ENCODE measurements around the gene FNIP1. TPM values are rescaled to one million over a fixed set of nuclear protein-coding genes. Genes with fewer than 3 reads are reported as not detected.

The FNIP1 gene
- total and polyA plus RNA-seq, 2 of the 13 experiments (the other 11 are each of a cell fraction or from before 2014, with no cell fraction given) = 10.9 to 29.3 TPM

DNA sequence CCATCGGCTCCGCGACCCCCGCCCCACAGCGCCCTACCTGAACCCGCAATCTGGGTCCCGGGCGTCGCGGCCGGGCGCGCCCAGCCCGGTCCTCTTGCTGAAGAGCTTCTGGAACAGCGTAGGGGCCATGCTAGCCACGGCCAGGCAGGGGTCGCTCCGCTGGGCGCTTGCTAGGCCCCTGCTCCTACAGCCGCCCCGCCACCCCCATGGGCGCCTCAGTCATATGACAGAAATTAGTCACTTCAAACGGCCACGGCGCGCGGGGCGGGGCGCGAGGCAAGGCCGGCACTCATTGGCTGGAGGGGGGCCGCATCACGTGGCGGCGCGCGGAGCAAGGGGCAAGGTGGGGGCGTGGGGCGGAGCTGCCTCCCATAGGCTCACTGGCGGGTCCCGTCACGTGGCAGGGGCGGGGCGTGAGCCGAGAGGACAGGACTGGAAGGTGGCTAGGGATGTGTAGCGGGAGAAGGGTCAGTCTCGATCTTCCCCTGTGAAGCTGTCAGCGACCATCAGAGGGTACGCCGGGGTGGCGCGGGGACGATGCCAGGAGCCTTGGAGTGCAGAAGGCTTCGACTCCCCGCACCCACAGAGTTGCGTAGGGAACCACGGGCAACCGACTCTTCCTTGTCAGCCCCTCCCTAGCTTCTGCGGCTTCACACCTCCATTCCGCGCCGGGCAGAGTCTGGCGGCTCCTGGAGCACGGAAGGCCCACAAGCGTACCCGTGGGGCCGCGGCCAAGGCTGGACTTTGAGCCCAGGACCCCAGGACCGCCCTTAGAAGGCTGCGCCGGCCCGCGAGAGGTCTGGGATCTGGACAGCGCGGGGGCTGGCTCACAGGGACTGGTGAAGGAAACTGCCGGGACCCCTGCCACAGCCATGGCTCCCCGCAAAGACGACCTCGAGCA is at the start of gene FNIP1 (continued):
- TF ChIP-seq, protein P1, sequence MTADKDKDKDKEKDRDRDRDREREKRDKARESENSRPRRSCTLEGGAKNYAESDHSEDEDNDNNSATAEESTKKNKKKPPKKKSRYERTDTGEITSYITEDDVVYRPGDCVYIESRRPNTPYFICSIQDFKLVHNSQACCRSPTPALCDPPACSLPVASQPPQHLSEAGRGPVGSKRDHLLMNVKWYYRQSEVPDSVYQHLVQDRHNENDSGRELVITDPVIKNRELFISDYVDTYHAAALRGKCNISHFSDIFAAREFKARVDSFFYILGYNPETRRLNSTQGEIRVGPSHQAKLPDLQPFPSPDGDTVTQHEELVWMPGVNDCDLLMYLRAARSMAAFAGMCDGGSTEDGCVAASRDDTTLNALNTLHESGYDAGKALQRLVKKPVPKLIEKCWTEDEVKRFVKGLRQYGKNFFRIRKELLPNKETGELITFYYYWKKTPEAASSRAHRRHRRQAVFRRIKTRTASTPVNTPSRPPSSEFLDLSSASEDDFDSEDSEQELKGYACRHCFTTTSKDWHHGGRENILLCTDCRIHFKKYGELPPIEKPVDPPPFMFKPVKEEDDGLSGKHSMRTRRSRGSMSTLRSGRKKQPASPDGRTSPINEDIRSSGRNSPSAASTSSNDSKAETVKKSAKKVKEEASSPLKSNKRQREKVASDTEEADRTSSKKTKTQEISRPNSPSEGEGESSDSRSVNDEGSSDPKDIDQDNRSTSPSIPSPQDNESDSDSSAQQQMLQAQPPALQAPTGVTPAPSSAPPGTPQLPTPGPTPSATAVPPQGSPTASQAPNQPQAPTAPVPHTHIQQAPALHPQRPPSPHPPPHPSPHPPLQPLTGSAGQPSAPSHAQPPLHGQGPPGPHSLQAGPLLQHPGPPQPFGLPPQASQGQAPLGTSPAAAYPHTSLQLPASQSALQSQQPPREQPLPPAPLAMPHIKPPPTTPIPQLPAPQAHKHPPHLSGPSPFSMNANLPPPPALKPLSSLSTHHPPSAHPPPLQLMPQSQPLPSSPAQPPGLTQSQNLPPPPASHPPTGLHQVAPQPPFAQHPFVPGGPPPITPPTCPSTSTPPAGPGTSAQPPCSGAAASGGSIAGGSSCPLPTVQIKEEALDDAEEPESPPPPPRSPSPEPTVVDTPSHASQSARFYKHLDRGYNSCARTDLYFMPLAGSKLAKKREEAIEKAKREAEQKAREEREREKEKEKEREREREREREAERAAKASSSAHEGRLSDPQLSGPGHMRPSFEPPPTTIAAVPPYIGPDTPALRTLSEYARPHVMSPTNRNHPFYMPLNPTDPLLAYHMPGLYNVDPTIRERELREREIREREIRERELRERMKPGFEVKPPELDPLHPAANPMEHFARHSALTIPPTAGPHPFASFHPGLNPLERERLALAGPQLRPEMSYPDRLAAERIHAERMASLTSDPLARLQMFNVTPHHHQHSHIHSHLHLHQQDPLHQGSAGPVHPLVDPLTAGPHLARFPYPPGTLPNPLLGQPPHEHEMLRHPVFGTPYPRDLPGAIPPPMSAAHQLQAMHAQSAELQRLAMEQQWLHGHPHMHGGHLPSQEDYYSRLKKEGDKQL (CRISPR knock-in tag; IDR thresholded peaks at IDR 0.05; ENCODE audit: low read depth) = 0 out of 2 replicates have a peak, but pooled peaks have one; percentile 38
- TF ChIP-seq ZBTB38 (CRISPR knock-in tag; IDR thresholded peaks at IDR 0.05) (peak; percentile 90), ZNF431 (CRISPR knock-in tag; IDR thresholded peaks at IDR 0.05; ENCODE audit: borderline replicate concordance, low read depth) (peak; percentile 85; the same call in 1 of the 2 replicates), ZNF776 (CRISPR knock-in tag; IDR thresholded peaks at IDR 0.05) (peak; percentile 93), FOXM1 (CRISPR knock-in tag; IDR thresholded peaks at IDR 0.05) (no peak), ZNF768 (CRISPR knock-in tag; IDR thresholded peaks at IDR 0.05) (peak; percentile 60; the same call in 1 of the 2 replicates), FOXP1 (IDR thresholded peaks at IDR 0.05) (no peak), FOXP1 (CRISPR knock-in tag; IDR thresholded peaks at IDR 0.05) (0 out of 2 replicates have a peak, but pooled peaks have one; percentile 12), ZNF839 (CRISPR knock-in tag; IDR thresholded peaks at IDR 0.05; ENCODE audit: borderline replicate concordance) (no peak)
- TF ChIP-seq, protein P2, sequence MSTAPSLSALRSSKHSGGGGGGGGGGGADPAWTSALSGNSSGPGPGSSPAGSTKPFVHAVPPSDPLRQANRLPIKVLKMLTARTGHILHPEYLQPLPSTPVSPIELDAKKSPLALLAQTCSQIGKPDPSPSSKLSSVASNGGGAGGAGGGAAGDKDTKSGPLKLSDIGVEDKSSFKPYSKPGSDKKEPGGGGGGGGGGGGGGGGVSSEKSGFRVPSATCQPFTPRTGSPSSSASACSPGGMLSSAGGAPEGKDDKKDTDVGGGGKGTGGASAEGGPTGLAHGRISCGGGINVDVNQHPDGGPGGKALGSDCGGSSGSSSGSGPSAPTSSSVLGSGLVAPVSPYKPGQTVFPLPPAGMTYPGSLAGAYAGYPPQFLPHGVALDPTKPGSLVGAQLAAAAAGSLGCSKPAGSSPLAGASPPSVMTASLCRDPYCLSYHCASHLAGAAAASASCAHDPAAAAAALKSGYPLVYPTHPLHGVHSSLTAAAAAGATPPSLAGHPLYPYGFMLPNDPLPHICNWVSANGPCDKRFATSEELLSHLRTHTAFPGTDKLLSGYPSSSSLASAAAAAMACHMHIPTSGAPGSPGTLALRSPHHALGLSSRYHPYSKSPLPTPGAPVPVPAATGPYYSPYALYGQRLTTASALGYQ (CRISPR knock-in tag; IDR thresholded peaks at IDR 0.05) = peak; percentile 73; the same call in 1 of the 2 replicates
- TF ChIP-seq, protein P3, sequence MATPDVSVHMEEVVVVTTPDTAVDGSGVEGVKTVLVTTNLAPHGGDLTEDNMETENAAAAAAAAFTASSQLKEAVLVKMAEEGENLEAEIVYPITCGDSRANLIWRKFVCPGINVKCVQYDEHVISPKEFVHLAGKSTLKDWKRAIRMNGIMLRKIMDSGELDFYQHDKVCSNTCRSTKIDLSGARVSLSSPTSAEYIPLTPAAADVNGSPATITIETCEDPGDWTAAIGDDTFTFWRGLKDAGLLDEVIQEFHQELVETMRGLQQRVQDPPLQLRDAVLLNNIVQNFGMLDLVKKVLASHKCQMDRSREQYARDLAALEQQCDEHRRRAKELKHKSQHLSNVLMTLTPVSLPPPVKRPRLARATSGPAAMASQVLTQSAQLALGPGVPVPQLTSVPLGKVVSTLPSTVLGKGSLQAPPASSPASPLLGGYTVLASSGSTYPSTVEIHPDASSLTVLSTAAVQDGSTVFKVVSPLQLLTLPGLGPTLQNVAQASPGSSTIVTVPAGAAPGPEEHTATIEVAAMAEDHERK (CRISPR knock-in tag; IDR thresholded peaks at IDR 0.05; ENCODE audit: low read depth) = no peak
- TF ChIP-seq, protein P4, sequence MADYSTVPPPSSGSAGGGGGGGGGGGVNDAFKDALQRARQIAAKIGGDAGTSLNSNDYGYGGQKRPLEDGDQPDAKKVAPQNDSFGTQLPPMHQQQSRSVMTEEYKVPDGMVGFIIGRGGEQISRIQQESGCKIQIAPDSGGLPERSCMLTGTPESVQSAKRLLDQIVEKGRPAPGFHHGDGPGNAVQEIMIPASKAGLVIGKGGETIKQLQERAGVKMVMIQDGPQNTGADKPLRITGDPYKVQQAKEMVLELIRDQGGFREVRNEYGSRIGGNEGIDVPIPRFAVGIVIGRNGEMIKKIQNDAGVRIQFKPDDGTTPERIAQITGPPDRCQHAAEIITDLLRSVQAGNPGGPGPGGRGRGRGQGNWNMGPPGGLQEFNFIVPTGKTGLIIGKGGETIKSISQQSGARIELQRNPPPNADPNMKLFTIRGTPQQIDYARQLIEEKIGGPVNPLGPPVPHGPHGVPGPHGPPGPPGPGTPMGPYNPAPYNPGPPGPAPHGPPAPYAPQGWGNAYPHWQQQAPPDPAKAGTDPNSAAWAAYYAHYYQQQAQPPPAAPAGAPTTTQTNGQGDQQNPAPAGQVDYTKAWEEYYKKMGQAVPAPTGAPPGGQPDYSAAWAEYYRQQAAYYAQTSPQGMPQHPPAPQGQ (CRISPR knock-in tag; IDR thresholded peaks at IDR 0.05; ENCODE audit: borderline replicate concordance) = no peak
- TF ChIP-seq, protein P5, sequence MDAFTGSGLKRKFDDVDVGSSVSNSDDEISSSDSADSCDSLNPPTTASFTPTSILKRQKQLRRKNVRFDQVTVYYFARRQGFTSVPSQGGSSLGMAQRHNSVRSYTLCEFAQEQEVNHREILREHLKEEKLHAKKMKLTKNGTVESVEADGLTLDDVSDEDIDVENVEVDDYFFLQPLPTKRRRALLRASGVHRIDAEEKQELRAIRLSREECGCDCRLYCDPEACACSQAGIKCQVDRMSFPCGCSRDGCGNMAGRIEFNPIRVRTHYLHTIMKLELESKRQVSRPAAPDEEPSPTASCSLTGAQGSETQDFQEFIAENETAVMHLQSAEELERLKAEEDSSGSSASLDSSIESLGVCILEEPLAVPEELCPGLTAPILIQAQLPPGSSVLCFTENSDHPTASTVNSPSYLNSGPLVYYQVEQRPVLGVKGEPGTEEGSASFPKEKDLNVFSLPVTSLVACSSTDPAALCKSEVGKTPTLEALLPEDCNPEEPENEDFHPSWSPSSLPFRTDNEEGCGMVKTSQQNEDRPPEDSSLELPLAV (CRISPR knock-in tag; conservative IDR thresholded peaks at IDR 0.05; ENCODE audit: low read depth) = 0 out of 2 replicates have a peak, but pooled peaks have one; percentile 54

Measured in HepG2 (cell line).